GM21367 (cell line): ENCODE measurements around the gene GPC3.

Experiments used
- ATAC-seq: cut with Tn5 transposase; IDR thresholded peaks from one replicate; pipeline ENCODE4 v1.9.1; 2021; ENCODE audit not compliant: unreplicated experiment

The GPC3 gene

DNA sequence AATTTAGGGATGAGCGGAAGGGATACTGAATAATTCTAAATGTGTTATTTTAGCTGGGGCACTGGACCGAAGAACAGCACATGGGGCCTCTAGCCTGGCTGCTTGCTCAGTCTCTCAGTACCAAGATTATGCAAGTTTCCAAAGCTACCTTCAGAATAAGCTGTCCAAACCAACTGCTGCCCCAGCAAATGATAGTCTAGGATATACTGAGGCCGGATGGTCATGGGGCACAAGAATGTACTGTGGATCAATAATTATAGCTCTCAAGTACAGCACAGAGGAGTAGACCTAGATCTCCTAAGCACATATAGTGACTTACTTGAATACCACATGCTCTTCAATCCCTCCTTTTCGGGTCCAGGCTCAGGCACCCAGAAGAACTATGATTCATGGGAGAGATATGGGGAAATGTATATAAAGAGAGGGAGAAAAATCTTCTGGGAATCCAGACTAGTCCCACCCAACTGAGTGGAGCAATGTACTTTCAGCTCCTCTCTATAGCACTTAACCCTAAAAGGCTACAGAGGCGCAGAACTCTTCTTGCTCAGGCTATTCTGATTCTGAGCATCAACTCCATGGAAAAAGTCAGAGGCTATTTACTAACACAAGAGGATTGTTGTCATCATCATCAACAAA is 409.8 kb downstream of the GPC3 start:
- ATAC-seq, result no peak

- ATAC-seq, result no peak
These were observed 410.7 kb downstream of the GPC3 start for GRCh38 chrX:133574716-133575115.

DNA sequence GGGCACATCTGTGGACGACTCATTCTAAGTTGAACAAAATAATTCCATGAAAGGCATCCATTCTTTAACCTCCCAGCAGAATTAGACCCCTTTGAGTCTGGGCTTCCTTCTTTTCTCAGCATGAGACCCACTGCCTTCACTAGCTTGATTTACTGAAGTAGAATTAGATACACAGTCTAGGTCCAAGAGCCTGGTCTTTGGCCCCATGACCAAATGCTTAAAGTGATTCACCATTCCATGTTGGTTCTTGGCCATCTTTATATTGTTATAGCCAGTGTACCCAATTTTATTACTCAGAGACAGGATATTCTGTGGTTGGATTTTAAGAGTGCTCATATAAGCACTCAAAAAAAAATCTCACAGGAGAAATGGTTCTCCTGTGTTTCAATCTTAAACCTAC is 414.8 kb downstream of the GPC3 start:
- ATAC-seq, result no peak

DNA sequence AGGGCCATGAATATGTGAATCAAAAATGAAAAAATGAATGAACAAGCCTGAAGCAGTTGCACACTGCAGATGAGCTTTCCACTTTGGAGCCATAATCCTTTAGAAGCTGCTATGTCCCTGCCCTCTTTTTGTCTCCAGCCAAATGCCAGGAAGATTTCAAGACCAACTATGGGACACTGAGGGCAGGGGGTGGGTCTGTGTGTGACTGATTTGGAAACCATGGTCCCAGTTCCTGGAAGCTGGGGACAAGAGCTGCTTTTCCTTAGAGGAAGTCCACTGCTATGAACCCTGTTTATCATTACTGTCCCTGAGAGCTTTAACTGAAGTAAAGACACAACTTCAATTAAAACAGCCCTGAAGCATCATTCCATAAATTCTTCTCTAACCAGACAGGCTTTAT is 416.2 kb downstream of the GPC3 start:
- no peak for ATAC-seq

GRCh38 chrX:133568109-133568508 is 417.3 kb downstream of the GPC3 start:
- no peak for ATAC-seq

DNA sequence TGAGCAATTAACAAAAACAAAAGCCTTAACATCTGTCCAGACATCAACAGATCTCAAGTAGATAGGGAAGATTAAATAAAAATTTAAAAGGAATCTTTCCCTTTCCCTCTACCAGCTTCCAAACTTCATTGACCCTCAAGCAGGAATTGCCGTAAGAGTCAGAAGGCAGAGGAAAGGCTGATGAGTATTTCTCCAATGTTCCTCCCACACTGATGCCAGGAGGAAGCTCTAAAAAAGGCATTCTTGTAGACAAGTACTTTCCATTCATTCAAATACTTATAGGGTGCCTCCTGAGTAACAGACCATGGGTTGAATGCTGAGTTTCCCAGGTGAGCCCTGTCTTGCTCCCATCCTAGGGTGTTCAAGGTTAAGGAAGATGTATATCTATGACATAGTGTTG is 418.5 kb downstream of the GPC3 start:
- no peak for ATAC-seq

DNA sequence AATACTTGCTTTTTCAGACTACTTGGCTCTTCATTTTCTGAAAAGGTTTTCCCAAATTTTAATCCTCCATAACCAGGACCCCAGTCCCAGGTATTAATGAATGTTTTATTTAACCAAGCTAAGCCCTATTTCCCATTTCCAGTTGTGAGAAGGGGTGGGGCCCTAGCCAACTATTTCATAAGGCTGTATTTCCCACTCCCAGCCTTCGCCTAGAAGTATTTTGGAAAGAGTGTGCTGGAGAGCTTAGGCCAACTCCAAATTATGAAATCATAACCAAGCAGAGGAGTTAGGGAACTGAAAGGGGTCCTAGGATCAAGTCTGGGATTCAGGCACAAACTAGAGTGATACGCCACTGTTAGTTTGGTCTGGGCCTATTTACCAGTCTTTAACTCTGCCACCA is 421.7 kb downstream of the GPC3 start:
- ATAC-seq, result no peak

DNA sequence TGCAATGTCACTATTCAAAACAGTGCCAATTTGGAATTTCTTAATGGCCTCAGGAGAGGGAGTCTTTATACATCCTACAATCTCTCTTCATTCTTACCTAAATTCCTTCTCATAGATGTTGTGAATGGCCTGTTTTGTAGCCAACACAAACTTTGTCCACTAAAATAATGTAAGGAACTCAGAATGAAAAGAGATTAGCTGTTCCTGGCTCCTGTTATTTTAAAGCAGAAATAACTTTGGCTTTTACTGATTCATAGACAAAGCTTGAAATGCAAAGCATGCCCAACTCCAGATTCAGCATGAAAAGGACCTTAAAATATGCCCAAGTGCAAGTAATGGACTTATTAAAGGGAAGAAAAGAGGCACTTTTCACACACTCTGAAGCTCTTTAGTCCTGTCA is 424.1 kb downstream of the GPC3 start:
- no peak for ATAC-seq

DNA sequence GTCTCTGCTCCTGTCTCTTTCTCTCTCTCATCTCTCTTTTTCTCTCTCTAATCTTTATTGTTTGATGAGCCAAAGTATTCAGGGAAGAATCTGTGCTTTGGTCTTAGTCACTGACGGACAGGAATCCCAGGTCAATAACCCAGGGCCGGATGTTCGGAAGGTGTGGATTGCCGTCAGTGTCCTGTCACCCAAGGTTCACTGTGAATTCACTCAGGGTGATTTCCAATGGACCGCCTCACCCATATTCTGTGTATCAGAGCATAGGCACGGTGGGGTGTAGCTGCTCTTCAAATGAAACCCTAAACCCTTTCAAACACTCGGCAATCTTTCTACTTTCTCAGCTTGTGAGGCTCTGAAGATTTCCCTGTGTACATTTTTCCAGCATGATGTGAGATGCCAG is 425.5 kb downstream of the GPC3 start:
- ATAC-seq, result no peak

DNA sequence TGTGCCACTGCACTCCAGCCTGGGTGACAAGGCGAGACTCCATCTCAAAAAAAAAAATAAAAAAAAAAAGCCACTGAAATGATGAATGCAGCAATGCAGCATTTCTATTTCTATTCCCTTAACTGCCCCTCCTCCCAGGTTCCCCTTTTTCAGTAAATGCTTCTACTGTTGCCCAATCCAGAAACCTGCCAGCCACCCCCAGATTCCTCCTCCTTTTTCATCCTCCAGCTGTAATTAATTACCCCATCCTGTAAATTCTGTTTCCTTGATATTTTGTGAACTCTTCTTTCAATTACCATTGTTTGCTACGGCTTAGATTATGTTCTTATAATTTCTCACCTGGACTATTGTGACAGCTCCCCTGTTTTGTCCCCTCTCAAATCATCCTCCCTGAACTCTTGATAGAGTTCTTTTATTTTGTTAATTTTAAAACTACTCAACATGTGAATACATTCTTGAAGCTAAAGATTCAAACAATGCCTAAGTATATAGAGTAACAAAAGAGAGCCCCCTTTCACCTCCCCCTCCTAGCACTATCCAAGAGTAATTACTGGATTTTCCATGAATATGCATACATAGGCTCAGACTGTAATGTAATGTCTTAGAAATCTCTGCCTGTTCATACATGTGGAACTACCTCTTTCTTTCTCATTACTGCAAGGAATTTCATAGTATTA is 429.5 kb downstream of the GPC3 start:
- ATAC-seq, result no peak

DNA sequence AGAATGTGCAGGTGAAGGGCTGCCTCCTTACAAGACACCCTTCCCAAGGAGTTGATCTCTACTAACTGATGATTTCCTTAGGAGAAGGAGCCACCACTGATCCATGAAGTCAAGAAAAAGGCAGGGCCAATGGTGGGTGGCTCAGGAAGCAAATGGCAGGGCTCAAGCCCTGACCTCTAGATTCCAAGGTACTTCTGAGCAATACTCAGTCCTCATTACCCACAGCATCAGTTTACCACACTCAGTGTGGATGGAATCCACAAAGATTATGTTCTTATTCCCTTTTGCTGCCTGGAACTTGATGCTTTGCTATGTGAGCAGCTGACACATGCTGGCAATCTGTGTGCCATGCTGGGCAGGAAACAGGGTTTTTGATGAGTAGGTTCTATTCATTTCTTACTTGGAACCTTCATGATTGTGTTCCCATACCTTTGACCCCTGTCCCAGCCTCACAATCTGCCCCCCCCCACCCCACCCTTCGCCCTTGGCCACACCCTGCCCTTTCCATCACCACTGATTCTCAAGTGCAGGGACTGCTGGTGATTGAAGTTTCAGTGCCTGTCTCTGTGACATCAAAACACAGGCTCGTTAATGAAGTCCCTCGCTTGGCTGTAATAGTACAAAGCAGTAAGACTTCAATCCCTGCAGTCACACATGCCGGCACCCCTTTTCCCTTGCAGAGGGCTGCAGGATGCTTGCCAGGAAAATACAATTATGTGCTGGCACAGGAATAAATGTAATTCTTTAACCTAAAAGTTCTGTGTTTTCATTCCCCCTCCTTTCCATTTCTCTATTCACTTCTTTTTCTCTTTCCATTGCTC is 434.5 kb downstream of the GPC3 start:
- no peak for ATAC-seq

- ATAC-seq, result no peak
These were observed 436.0 kb downstream of the GPC3 start for GRCh38 chrX:133549295-133549933.

DNA sequence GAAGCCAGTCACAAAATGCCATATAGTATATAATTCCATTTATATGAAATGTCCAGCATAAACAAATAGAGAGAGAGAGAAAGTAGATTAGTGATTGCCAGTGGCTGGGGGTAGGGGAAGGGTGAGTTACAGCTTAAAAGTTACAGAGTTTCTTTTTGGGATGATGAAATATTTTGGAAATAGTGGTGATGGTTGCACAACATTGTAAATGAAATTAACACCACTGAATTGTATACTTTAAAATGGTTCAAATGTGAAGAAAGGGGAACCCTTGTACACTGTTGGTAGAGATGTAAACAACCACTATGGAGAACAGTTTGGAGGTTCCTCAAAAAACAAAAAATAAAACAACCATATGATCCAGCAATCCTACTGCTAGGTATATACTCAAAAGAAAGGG is 439.0 kb downstream of the GPC3 start:
- no peak for ATAC-seq

DNA sequence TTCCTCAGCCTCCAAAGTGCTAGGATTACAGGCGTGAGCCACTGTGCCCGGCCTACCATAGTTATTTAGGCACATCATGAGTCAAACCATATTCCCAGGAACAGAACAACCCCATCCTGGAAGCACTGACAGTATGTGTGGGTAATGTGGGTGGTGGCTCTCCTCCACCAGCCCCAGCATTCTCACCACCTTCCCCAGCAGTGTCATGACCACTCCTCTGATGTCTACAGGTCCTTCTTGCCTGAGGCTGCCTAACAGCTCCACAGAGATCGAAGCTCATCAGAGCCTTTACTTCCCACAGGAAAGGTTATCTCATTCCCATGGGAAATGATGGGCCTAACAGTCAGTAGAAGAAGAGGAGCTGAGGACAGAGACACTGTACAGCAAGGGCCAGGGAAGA is 440.6 kb downstream of the GPC3 start:
- ATAC-seq, result no peak

GRCh38 chrX:133544115-133544514 is 441.3 kb downstream of the GPC3 start:
- ATAC-seq, result no peak

- ATAC-seq, result no peak
These were observed 441.7 kb downstream of the GPC3 start for GRCh38 chrX:133543654-133544053.

GRCh38 chrX:133542476-133542875 is 442.9 kb downstream of the GPC3 start:
- ATAC-seq, result no peak

DNA sequence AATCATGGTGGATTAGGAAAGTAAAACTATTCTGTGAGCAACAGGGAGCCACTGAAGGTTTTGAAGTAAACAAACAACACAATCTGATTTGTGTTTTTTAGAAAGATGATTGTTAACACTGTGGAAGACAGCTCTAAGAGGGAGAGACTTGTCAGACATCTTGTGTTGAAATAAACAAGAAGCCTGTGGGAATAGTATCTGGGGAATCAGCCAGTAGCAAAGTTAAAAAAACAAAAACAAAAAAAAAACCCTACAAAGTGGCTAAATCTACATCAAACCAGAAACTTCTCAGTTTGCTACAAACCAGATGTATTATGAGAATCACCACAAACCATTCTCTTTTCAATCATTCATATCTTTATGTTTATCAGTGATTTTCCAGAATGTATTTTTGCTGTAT is 444.4 kb downstream of the GPC3 start:
- no peak for ATAC-seq

GRCh38 chrX:133538148-133538547 is 447.2 kb downstream of the GPC3 start:
- ATAC-seq, result no peak

GRCh38 chrX:133537142-133537541 is 448.3 kb downstream of the GPC3 start:
- no peak for ATAC-seq

GRCh38 chrX:133535066-133535465 is 450.3 kb downstream of the GPC3 start:
- no peak for ATAC-seq

DNA sequence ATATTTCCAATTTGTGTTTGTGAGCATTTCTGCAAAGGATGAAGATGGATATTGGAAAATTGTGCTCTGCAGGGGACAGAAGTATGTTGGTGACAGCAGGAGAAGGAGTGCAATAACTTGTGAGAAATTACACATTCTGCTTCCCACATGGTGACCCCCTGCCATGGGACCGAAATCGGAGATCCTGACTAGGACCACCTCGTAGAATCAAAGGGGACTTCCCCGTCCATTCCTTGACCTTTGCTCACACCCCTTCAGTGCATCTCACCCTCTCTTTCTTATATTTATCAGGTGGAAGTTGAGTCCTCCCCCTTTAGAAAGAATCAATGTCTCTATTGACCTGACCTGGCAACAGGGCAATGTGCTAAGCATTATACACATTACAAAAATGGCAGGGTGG is 451.2 kb downstream of the GPC3 start:
- no peak for ATAC-seq
